Cardiac muscle cell (in vitro differentiated cells and primary cell): ENCODE data around the gene TARBP1. TPM values are rescaled to one million over a fixed set of nuclear protein-coding genes. Genes with fewer than 3 reads are reported as not detected.

ENCODE experiments used
- DNase-seq, 2 donors: peaks; one replicate each; pipeline versions ENCODE4 v3.0.0 to v3.0.0-alpha.2; 2010 to 2017; ENCODE audit warnings: low read depth in 1 of 2, low spot score in 1 of 2
- H3K27ac ChIP-seq: fragments of 200-600 bp; sonication (generic); 2 replicates; pipeline ENCODE4 v1.5.1; 2016
- H3K27me3 ChIP-seq: fragments of 200-600 bp; sonication (generic); 2 replicates; pipeline ENCODE4 v1.6.0; 2016; ENCODE audit warnings: control low read depth
- H3K36me3 ChIP-seq: fragments of 200-600 bp; sonication (generic); 2 replicates; pipeline ENCODE4 v1.5.1; 2016; ENCODE audit warnings: control low read depth
- H3K4me1 ChIP-seq: fragments of 200-600 bp; sonication (generic); 2 replicates; pipeline ENCODE4 v1.8.1; 2017; ENCODE audit warnings: low read depth, mild to moderate bottlenecking, mixed run types
- H3K4me3 ChIP-seq: fragments of 200-600 bp; sonication (generic); 2 replicates; pipeline ENCODE4 v1.5.1; 2016; ENCODE audit warnings: mild to moderate bottlenecking
- H3K9me3 ChIP-seq: fragments of 200-600 bp; sonication (generic); 2 replicates; pipeline ENCODE4 v1.5.1; 2017; ENCODE audit warnings: low read depth, mild to moderate bottlenecking, control low read depth
- CTCF ChIP-seq: IDR thresholded peaks from 2 replicates; pipeline ENCODE4 v1.5.1; 2012; ENCODE audit warnings: low read depth, mild to moderate bottlenecking, low read length
- polyA plus RNA-seq: library from polyadenylated mRNA; unstranded; fragments of >200 nt; fragmentation: Nextera tagmentation; extraction: Ambion mirVana; gene quantifications from 2 replicates; pipeline ENCODE4 v1.2.1, GENCODE V29; 2016
- total RNA-seq: library from RNA; depleted of rRNA; stranded (reverse); fragments of >200 nt; gene quantifications from 2 replicates; pipeline ENCODE4 v1.2.3, GENCODE V29; 2016

TARBP1 gene
- total and polyA plus RNA-seq, 2 experiments from 2014 or later, result 25.6 to 34.3 TPM

DNA sequence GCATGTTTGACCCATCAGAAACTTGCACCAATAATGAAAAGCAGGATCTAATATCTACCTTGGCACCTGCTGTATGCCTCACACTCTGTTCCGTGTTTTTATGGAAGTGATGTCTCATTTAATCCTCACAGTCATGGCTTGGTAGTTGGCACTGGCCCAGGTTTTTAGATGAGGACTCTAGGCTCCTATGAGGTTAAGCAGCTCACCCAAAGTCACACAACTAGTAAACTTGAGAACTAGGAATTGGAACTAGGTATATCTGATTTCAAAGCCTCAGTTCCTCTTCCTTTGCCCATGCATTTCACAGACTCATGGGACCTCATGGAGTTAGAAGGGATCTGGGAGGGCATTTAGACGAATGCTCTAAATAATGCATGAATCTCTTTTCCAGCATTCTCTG, 21.3 kb upstream of the TARBP1 start:
- Histone ChIP-seq H3K27ac (no peak overlapping the region), H3K4me1 (peaks cover 26% of the 10 kb centered on the region), H3K9me3 (no peaks in the 10 kb centered on the region), H3K27me3 (no peaks in the 10 kb centered on the region), H3K36me3 (no peaks in the 10 kb centered on the region), H3K4me3 (no peak overlapping the region)
- no peak for TF ChIP-seq CTCF
- no peak for DNase-seq

GRCh38 chr1:234499943-234500245, 20.9 kb upstream of the TARBP1 start:
- no peak for DNase-seq
- Histone ChIP-seq H3K4me1 (peaks cover 26% of the 10 kb centered on the region), H3K27me3 (no peaks in the 10 kb centered on the region), H3K36me3 (no peaks in the 10 kb centered on the region), H3K9me3 (no peaks in the 10 kb centered on the region), H3K27ac (no peak overlapping the region), H3K4me3 (no peak overlapping the region)
- TF ChIP-seq CTCF, result no peak

- Histone ChIP-seq H3K4me1 (peaks cover 26% of the 10 kb centered on the region), H3K27ac (peak overlapping the region; percentile 66), H3K27me3 (no peaks in the 10 kb centered on the region), H3K9me3 (no peaks in the 10 kb centered on the region), H3K4me3 (no peak overlapping the region), H3K36me3 (no peaks in the 10 kb centered on the region)
- peak; percentile 95 for TF ChIP-seq CTCF
- DNase-seq, result peak; percentile 90 to 95
Observed at GRCh38 chr1:234499119-234499942, 20.4 kb upstream of the TARBP1 start.

DNA sequence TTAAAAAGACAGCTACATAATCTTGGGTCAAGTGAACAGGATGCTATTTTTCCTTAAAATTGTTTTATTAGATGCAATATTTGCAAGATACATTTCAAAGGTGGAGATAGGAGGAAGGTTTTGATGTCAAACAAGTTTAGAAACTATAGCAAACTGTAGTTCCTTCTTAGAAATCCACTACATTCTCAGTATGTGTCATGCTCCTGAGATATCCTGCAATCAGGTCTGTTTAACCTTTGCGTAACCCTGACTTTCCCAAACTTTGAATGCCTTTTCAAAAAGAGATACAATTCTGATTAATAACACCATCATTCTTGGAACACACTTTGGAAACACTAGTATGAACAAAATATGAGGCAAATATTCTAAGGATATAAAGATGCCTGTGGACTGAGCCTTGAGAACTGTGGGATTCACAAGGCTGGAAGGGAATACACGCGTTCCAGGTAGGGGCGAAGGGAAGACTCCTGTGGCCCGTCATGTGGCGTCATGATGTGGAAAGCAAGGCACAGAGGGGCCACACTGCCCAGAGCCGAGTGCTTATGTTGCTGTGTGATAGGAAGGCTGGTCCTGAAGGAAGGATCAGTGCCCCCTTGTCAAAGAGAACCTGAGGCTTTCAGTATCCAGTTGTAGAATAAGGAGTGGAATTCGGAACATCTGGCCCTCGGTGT, 19.6 kb upstream of the TARBP1 start:
- H3K9me3 ChIP-seq, result no peaks in the 10 kb centered on the region
- no peak overlapping the region for H3K27ac ChIP-seq
- no peak for DNase-seq
- TF ChIP-seq CTCF, result no peak
- H3K27me3 ChIP-seq, result no peaks in the 10 kb centered on the region
- peaks cover 26% of the 10 kb centered on the region for H3K4me1 ChIP-seq
- no peak overlapping the region for H3K4me3 ChIP-seq
- H3K36me3 ChIP-seq, result no peaks in the 10 kb centered on the region

GRCh38 chr1:234497589-234497988, 18.6 kb upstream of the TARBP1 start:
- no peak overlapping the region for H3K4me3 ChIP-seq
- no peak for DNase-seq
- H3K36me3 ChIP-seq, result no peaks in the 10 kb centered on the region
- TF ChIP-seq CTCF, result no peak
- H3K27me3 ChIP-seq, result no peaks in the 10 kb centered on the region
- peaks cover 26% of the 10 kb centered on the region for H3K4me1 ChIP-seq
- H3K9me3 ChIP-seq, result no peaks in the 10 kb centered on the region
- H3K27ac ChIP-seq, result no peak overlapping the region
